SK-N-SH (cell line): ENCODE data around the gene UGT2A1. TPM values are rescaled to one million over a fixed set of nuclear protein-coding genes. Genes with fewer than 3 reads are reported as not detected.

Source experiments
- CTCF ChIA-PET: fragments of 300-600, 350-600 bp; formaldehyde crosslinking; extraction: SDS; loops from one replicate; lab custom pipeline; 2021; lab: Yijun Ruan, JAX
- POLR2A ChIA-PET: fragments of 350-600 bp; sonication (Branson Sonifier 250); formaldehyde crosslinking; extraction: SDS; loops from one replicate; lab custom pipeline; 2020; ENCODE audit warnings: antibody characterized with exemption, inconsistent platforms; lab: Yijun Ruan, JAX
- DNase-seq: peaks from one replicate; pipeline ENCODE4 v3.0.0; 2012
- H2AFZ ChIP-seq: fragments of 200-600 bp; sonication (generic); 2 replicates; pipeline ENCODE4 v1.8.1; 2016; ENCODE audit warnings: antibody characterized with exemption, mild to moderate bottlenecking, low read depth
- H3F3A ChIP-seq: fragments of 200-600 bp; sonication (generic); replicated peaks from 2 replicates; pipeline ENCODE3; 2016; ENCODE audit warnings: antibody characterized with exemption, mild to moderate bottlenecking; ENCODE audit not compliant: insufficient read depth
- H3K27ac ChIP-seq, 2 experiments: fragments of 200-500 bp in 1 of 2; fragments of 200-600 bp in 1 of 2; sonication (Bioruptor generic) in 1 of 2; sonication (generic), shearing (Covaris generic) in 1 of 2; 2 replicates each; pipeline versions ENCODE4 v1.5.1 to v1.6.1; 2014 to 2016; ENCODE audit warnings: low read depth in 2 of 2, inconsistent platforms in 1 of 2, low read length in 1 of 2, mild to moderate bottlenecking in 1 of 2, mixed read lengths in 1 of 2
- H3K27me3 ChIP-seq: fragments of 200-600 bp; sonication (generic), shearing (Covaris generic); 2 replicates; pipeline ENCODE4 v1.6.1; 2016; ENCODE audit warnings: mixed run types; ENCODE audit not compliant: insufficient read depth
- H3K36me3 ChIP-seq, 2 experiments: fragments of 200-500 bp in 1 of 2; fragments of 200-600 bp in 1 of 2; sonication (Bioruptor generic) in 1 of 2; sonication (generic) in 1 of 2; replicated peaks in 1 of 2; 2 replicates each; pipeline versions ENCODE3 to v1.5.1; 2014 to 2016; ENCODE audit warnings: low read length in 1 of 2, mild to moderate bottlenecking in 1 of 2; ENCODE audit not compliant: insufficient read depth in 2 of 2, control insufficient read depth in 1 of 2
- H3K4me1 ChIP-seq, 2 experiments: fragments of 200-500 bp in 1 of 2; fragments of 200-600 bp in 1 of 2; sonication (Bioruptor generic) in 1 of 2; sonication (generic), shearing (Covaris generic) in 1 of 2; 2 replicates each; pipeline versions ENCODE4 v1.5.1 to v1.6.1; 2014 to 2016; ENCODE audit warnings: low read depth in 1 of 2, low read length in 1 of 2, mixed run types in 1 of 2; ENCODE audit not compliant: insufficient read depth in 2 of 2, control insufficient read depth in 1 of 2
- H3K4me2 ChIP-seq: fragments of 200-600 bp; sonication (generic), shearing (Covaris generic); 2 replicates; pipeline ENCODE4 v1.6.1; 2017; ENCODE audit warnings: mixed run types
- H3K4me3 ChIP-seq, 2 experiments: fragments of 200-500 bp in 1 of 2; fragments of 200-600 bp in 1 of 2; sonication (Bioruptor generic) in 1 of 2; sonication (generic), shearing (Covaris generic) in 1 of 2; 2 replicates each; pipeline versions ENCODE4 v1.5.1 to v1.8.1; 2014 to 2016; ENCODE audit warnings: low read depth in 2 of 2, inconsistent platforms in 1 of 2, low read length in 1 of 2, mild to moderate bottlenecking in 1 of 2, mixed read lengths in 1 of 2, moderate library complexity in 1 of 2
- H3K79me2 ChIP-seq: fragments of 200-600 bp; sonication (generic); 2 replicates; pipeline ENCODE4 v1.8.1; 2017; ENCODE audit warnings: mild to moderate bottlenecking; ENCODE audit not compliant: insufficient read depth
- H3K9ac ChIP-seq: fragments of 200-600 bp; sonication (generic); 2 replicates; pipeline ENCODE4 v1.6.1; 2017; ENCODE audit warnings: mixed run types
- H3K9me2 ChIP-seq: fragments of 200-600 bp; sonication (generic); 2 replicates; pipeline ENCODE4 v1.6.1; 2017; ENCODE audit warnings: mixed run types
- H3K9me3 ChIP-seq: fragments of 200-600 bp; sonication (generic); 2 replicates; pipeline ENCODE4 v1.6.1; 2017; ENCODE audit warnings: mixed run types, mild to moderate bottlenecking, moderate library complexity
- H4K20me1 ChIP-seq: fragments of 200-600 bp; sonication (generic); 2 replicates; pipeline ENCODE4 v1.6.1; 2017; ENCODE audit warnings: mild to moderate bottlenecking, mixed run types; ENCODE audit not compliant: insufficient read depth
- ELF1 ChIP-seq: IDR thresholded peaks from 2 replicates; pipeline ENCODE4 v1.4.0; 2012
- FOSL2 ChIP-seq: IDR thresholded peaks from 2 replicates; pipeline ENCODE4 v1.4.0; 2012; ENCODE audit warnings: low read depth, mild to moderate bottlenecking, moderate library complexity, borderline replicate concordance
- GATA2 ChIP-seq: sonication (generic); formaldehyde crosslinking; IDR thresholded peaks from 2 replicates; pipeline ENCODE4 v1.5.0; 2020; ENCODE audit warnings: mild to moderate bottlenecking, missing genetic modification reagents
- IRF3 ChIP-seq: fragments of 150-350 bp; IDR thresholded peaks from 2 replicates; pipeline ENCODE4 v1.6.1; 2016; ENCODE audit warnings: mild to moderate bottlenecking, low read depth, low read length
- MAX ChIP-seq: IDR thresholded peaks from 2 replicates; pipeline ENCODE4 v1.4.0; 2012; ENCODE audit warnings: low read depth
- RAD21 ChIP-seq: IDR thresholded peaks from 2 replicates; pipeline ENCODE4 v1.6.1; 2012; ENCODE audit warnings: mild to moderate bottlenecking, low read length
- YY1 ChIP-seq: IDR thresholded peaks from 2 replicates; pipeline ENCODE4 v1.4.0; 2012; ENCODE audit warnings: low read depth, mild to moderate bottlenecking
- ZBTB33 ChIP-seq: IDR thresholded peaks from 2 replicates; pipeline ENCODE4 v1.4.0; 2012; ENCODE audit warnings: low read depth, borderline replicate concordance
- WGBS: methylation state at CpG from one replicate; pipeline ENCODE4 v1.1.6; 2017; ENCODE audit warnings: low lambda C conversion rate; 5-methylcytosine and 5-hydroxymethylcytosine counted together
- polyA plus RNA-seq, 3 experiments: library from polyadenylated mRNA; depleted of rRNA; stranded (reverse); fragments of >200 nt; gene quantifications; 2 replicates each; pipeline ENCODE4 v1.2.3, GENCODE V29; 2012
- TF ChIP-seq, protein P1 (sequence below): IDR thresholded peaks from 2 replicates; pipeline ENCODE4 v1.6.1; 2012; ENCODE audit warnings: mild to moderate bottlenecking, low read depth, low read length, moderate library complexity
- TF ChIP-seq, protein P2 (sequence below): fragments of 200-600 bp; sonication (generic); IDR thresholded peaks from 2 replicates; pipeline ENCODE4 v1.6.1; 2017; ENCODE audit warnings: antibody characterized with exemption, mild to moderate bottlenecking, moderate library complexity

The UGT2A1 gene
- polyA plus RNA-seq, 1 of the 3 experiments (the other 2 are of a cell fraction): 0.10 TPM

DNA sequence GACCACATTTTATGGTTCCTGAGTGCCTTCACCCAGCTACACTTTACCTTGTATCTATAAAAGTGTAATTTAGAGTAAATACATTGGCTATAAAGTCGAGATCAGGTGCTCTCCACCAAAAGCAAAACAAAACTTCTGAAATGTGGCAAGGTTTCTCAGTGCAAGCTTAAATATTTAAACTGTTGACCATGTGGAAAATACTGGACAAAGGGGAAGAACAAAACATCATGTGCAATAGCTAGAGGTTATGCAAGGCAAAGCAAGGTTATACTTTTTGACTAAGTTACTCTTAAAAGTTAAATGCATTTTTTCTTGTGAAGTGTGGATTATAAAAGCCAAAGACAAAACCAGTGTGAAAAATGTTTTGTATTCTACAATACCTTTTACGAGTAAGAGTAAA, 69.5 kb downstream of the UGT2A1 start (continued):
- TF ChIP-seq, protein P1, sequence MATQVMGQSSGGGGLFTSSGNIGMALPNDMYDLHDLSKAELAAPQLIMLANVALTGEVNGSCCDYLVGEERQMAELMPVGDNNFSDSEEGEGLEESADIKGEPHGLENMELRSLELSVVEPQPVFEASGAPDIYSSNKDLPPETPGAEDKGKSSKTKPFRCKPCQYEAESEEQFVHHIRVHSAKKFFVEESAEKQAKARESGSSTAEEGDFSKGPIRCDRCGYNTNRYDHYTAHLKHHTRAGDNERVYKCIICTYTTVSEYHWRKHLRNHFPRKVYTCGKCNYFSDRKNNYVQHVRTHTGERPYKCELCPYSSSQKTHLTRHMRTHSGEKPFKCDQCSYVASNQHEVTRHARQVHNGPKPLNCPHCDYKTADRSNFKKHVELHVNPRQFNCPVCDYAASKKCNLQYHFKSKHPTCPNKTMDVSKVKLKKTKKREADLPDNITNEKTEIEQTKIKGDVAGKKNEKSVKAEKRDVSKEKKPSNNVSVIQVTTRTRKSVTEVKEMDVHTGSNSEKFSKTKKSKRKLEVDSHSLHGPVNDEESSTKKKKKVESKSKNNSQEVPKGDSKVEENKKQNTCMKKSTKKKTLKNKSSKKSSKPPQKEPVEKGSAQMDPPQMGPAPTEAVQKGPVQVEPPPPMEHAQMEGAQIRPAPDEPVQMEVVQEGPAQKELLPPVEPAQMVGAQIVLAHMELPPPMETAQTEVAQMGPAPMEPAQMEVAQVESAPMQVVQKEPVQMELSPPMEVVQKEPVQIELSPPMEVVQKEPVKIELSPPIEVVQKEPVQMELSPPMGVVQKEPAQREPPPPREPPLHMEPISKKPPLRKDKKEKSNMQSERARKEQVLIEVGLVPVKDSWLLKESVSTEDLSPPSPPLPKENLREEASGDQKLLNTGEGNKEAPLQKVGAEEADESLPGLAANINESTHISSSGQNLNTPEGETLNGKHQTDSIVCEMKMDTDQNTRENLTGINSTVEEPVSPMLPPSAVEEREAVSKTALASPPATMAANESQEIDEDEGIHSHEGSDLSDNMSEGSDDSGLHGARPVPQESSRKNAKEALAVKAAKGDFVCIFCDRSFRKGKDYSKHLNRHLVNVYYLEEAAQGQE: no peak
- TF ChIP-seq ZBTB33 (no peak), MAX (no peak), GATA2 (no peak), IRF3 (no peak), YY1 (no peak), FOSL2 (no peak)
- TF ChIP-seq, protein P2, sequence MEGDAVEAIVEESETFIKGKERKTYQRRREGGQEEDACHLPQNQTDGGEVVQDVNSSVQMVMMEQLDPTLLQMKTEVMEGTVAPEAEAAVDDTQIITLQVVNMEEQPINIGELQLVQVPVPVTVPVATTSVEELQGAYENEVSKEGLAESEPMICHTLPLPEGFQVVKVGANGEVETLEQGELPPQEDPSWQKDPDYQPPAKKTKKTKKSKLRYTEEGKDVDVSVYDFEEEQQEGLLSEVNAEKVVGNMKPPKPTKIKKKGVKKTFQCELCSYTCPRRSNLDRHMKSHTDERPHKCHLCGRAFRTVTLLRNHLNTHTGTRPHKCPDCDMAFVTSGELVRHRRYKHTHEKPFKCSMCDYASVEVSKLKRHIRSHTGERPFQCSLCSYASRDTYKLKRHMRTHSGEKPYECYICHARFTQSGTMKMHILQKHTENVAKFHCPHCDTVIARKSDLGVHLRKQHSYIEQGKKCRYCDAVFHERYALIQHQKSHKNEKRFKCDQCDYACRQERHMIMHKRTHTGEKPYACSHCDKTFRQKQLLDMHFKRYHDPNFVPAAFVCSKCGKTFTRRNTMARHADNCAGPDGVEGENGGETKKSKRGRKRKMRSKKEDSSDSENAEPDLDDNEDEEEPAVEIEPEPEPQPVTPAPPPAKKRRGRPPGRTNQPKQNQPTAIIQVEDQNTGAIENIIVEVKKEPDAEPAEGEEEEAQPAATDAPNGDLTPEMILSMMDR: no peak

DNA sequence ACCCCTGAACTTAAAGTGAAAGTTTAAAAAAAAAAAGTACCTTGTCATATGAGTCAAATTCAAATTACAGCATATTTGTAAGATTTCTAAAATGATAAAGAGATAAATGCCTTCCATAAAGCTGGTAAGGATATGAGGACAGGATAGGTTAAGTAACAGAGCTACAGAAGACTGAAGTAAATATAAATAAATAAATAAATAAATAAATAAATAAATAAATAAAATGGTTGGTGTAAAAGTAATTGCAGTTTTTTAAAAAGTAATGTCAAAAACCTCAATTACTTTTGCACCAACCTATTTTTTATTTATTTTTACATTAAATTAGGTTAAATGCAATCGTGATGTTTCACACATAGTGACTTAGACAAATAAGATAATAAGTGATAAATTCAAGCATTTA, 75.8 kb downstream of the UGT2A1 start:
- WGBS: 3% methylated on average over 1 of the region's 1 CpG
- no peaks in the 10 kb centered on the region for H3F3A ChIP-seq
- H3K27me3 ChIP-seq: no peaks in the 10 kb centered on the region; the same call in 1 of the 2 replicates
- no peak for DNase-seq
- no peaks in the 10 kb centered on the region for H3K9me2 ChIP-seq
- no peaks in the 10 kb centered on the region for H4K20me1 ChIP-seq
- H3K9ac ChIP-seq: no peak overlapping the region
- TF ChIP-seq ZBTB33 (no peak), ELF1 (no peak), IRF3 (no peak), GATA2 (no peak), RAD21 (no peak)
- ChIA-PET POLR2A (no interaction called here), CTCF (no interaction called here)
- H3K79me2 ChIP-seq: no peaks in the 10 kb centered on the region
- H3K4me1 ChIP-seq: no peaks in the 10 kb centered on the region
- H3K4me2 ChIP-seq: no peak overlapping the region
- H3K9me3 ChIP-seq: no peaks in the 10 kb centered on the region
- H3K27ac ChIP-seq: no peak overlapping the region
- H3K4me3 ChIP-seq: no peak overlapping the region
- H2AFZ ChIP-seq: no peak overlapping the region
- no peaks in the 10 kb centered on the region for H3K36me3 ChIP-seq
